ENCODE measurements around the gene YY1. TPM values are rescaled to one million over a fixed set of nuclear protein-coding genes. Genes with fewer than 3 reads are reported as not detected.

Gene YY1
- total and polyA plus RNA-seq, 2 of the 4 experiments (the other 2 are of a cell fraction), result 21.7 to 29.9 TPM

DNA sequence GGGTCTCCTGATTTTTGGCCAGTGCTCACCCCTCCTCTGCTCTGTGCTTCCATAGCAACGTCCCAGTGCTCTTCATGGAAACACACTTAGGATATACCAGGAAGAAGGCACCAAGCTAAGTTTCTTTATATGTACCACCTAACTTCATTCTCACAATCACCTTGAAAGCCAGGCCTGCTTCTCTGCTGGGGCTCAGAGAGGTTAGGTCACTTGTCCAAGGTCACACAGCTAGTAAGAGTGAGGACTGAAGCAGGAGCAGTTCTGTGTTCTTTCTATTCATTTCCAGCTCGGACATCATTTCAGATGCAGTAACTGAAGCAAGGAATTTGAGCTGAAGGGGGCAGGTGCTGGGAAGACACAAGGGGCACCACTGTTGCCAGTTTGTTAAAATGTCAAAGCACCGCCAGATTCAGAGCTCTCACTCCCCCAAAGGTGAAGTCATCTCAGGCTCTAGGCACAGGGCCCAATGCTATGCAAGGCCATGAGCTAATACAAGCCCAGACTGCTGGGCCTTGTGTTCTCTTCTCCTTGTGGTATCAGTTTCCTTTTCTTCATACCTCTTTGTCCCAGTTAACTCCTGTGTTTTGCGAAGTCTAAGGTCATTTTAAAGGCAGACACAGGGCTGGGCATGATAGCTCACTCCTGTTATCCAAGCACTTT lies 19.7 kb upstream of the YY1 start:
- no peak overlapping the region for H3K14ac ChIP-seq (replicated peaks; ENCODE audit: low read depth, low read length)
- peak; percentile 46 for DNase-seq
- no peak overlapping the region for H2AK9ac ChIP-seq (replicated peaks; ENCODE audit: low read depth, low read length, poor library complexity)
- dilution Hi-C loops (cut with HindIII; ENCODE audit: low sequenced_read_pairs, unreplicated experiment) (no loop called here), intact Hi-C loops (cut with micrococcal nuclease) (no loop called here), in situ Hi-C loops (cut with MboI; ENCODE audit: low sequenced_read_pairs) (no loop called here)
- ChIA-PET POLR2A (ENCODE audit: unreplicated experiment) (no interaction called here), CTCF (interaction anchor here (0.6 kb wide), 1 partner anchor 358 kb away, joined by 3 read pairs; no protein-coding TSS in a partner anchor)
- H4K5ac ChIP-seq (ENCODE audit: low read depth, low read length), result no peak overlapping the region
- H3K9ac ChIP-seq (ENCODE audit: low read depth, low read length), result no peak overlapping the region
- H3K4me3 ChIP-seq (ENCODE audit: insufficient read depth, low read depth, low read length), result no peak overlapping the region
- no peak overlapping the region for H2AK5ac ChIP-seq (ENCODE audit: low read depth, low read length)
- no peak for ATAC-seq (ENCODE audit: low read depth)
- no peak overlapping the region for H2BK120ac ChIP-seq (ENCODE audit: low read depth, low read length)
- peaks cover 23 to 47% of the 10 kb centered on the region in 2 experiments for H3K79me1 ChIP-seq (ENCODE audit: low read depth in 1 of 2, low read length in 2 of 2)
- no peak overlapping the region for H3K4ac ChIP-seq (ENCODE audit: low read depth, low read length)
- no peak overlapping the region for H4K8ac ChIP-seq (ENCODE audit: low read depth in 2 of 2, low read length in 2 of 2)
- no peak overlapping the region for H3K4me2 ChIP-seq (ENCODE audit: low read depth, low read length)
- H2BK5ac ChIP-seq (ENCODE audit: low read depth, low read length, poor library complexity, severe bottlenecking), result no peak overlapping the region
- no TSS peak for BruUV-seq (replicated peaks)
- H3K18ac ChIP-seq (ENCODE audit: low read depth, low read length), result no peak overlapping the region
- no peaks in the 10 kb centered on the region for H3K27me3 ChIP-seq (ENCODE audit: control insufficient read depth, insufficient read depth, low read length)
- peaks cover 21% of the 10 kb centered on the region for H3K4me1 ChIP-seq (ENCODE audit: control insufficient read depth, insufficient read depth, low read length)
- H3K23ac ChIP-seq (ENCODE audit: low read depth, low read length), result no peak overlapping the region
- H2BK20ac ChIP-seq (ENCODE audit: low read depth, low read length), result no peak overlapping the region
- H2BK15ac ChIP-seq (ENCODE audit: low read depth, low read length), result no peak overlapping the region
- peaks cover 9% of the 10 kb centered on the region for H3K9me1 ChIP-seq (ENCODE audit: insufficient read depth, low read length)
- H3K56ac ChIP-seq (ENCODE audit: extremely low read depth, insufficient read depth, low read length), result no peak overlapping the region
- H2AFZ ChIP-seq (replicated peaks; ENCODE audit: low read length, poor library complexity), result no peak overlapping the region
- H3K36me3 ChIP-seq (ENCODE audit: control insufficient read depth, insufficient read depth, low read length), result no peaks in the 10 kb centered on the region
- no peak overlapping the region for H3K27ac ChIP-seq (ENCODE audit: insufficient read depth, low read length)
- no peaks in the 10 kb centered on the region for H3K9me3 ChIP-seq (ENCODE audit: control insufficient read depth, insufficient read depth, low read length)
- H4K20me1 ChIP-seq (ENCODE audit: insufficient read depth, low read length), result no peaks in the 10 kb centered on the region
- no peak overlapping the region for H4K91ac ChIP-seq (ENCODE audit: insufficient read depth, low read depth, low read length)
- TF ChIP-seq POLR2A (IDR thresholded peaks at IDR 0.05; ENCODE audit: low read depth, low read length), result no peak
- no peak for TF ChIP-seq RAD21 (IDR thresholded peaks at IDR 0.05; ENCODE audit: low read length)
- no peak for TF ChIP-seq SMC3 (IDR thresholded peaks at IDR 0.05; ENCODE audit: low read depth, low read length)
- no peak for TF ChIP-seq RCOR1 (IDR thresholded peaks at IDR 0.05; ENCODE audit: insufficient replicate concordance, low read length)
- no peak for TF ChIP-seq NFE2L2 (IDR thresholded peaks at IDR 0.05; ENCODE audit: low read depth, low read length)
- no CpG with 5 or more reads among the region's 4 CpGs for WGBS, 2 experiments (ENCODE audit: extremely low coverage in 2 of 2, insufficient read length in 1 of 2)
